MM.1S (cell line): ENCODE measurements around the gene ARHGEF6.

Experiments used
- CTCF ChIP-seq: fragments of 300-600 bp; sonication (generic); IDR thresholded peaks from 2 replicates; pipeline ENCODE4 v1.5.1; 2016; ENCODE audit warnings: antibody characterized with exemption, low read length, mixed read lengths
- EZH2 ChIP-seq: fragments of 300-600 bp; sonication (generic); optimal IDR thresholded peaks from 2 replicates; pipeline ENCODE3; 2017; ENCODE audit warnings: low read depth, mild to moderate bottlenecking, antibody characterized with exemption, low read length, mixed read lengths
- EZH2phosphoT487 ChIP-seq: fragments of 300-600 bp; sonication (generic); IDR thresholded peaks from 2 replicates; pipeline ENCODE4 v1.6.1; 2018; ENCODE audit warnings: antibody characterized with exemption, low read length

- TF ChIP-seq EZH2 = no peak
- no peak for TF ChIP-seq CTCF
- TF ChIP-seq EZH2phosphoT487 = no peak
Observed at GRCh38 chrX:136660896-136661295, 119.8 kb downstream of the ARHGEF6 start.
